Activated T-helper 17 cell treated with anti-CD3 and anti-CD28 coated beads, Interleukin-2, amount 50 U/mL, for 72 hours (primary cell): ENCODE measurements around the gene SMR3A. TPM values are rescaled to one million over a fixed set of nuclear protein-coding genes. Genes with fewer than 3 reads are reported as not detected.

Source experiments
- ATAC-seq: fragments of 150-1000 bp; cut with Tn5 transposase; replicated peaks from 2 replicates; pipeline ENCODE4 v1.10.0; 2021; ENCODE audit warnings: mild to moderate bottlenecking, moderate library complexity
- H3K27ac Mint-ChIP-seq: one replicate; pipeline ENCODE4 v1.8.0; 2022; ENCODE audit warnings: mixed read lengths
- H3K27me3 Mint-ChIP-seq: one replicate; pipeline ENCODE4 v1.8.0; 2022; ENCODE audit warnings: mixed read lengths
- H3K36me3 Mint-ChIP-seq: one replicate; pipeline ENCODE4 v1.8.0; 2022; ENCODE audit warnings: low read depth, mild to moderate bottlenecking, mixed read lengths
- H3K4me1 Mint-ChIP-seq: one replicate; pipeline ENCODE4 v1.8.0; 2022; ENCODE audit warnings: mixed read lengths
- H3K4me3 Mint-ChIP-seq: one replicate; pipeline ENCODE4 v1.8.0; 2022; ENCODE audit warnings: mild to moderate bottlenecking, mixed read lengths
- H3K9me3 Mint-ChIP-seq: one replicate; pipeline ENCODE4 v1.8.0; 2022; ENCODE audit warnings: mixed read lengths
- total RNA-seq, 2 donors: library from RNA; stranded (reverse); gene quantifications; one replicate each; pipeline ENCODE4 v1.2.3, GENCODE V29; 2022

The SMR3A gene
- total RNA-seq, 2 donors from 2014 or later, result not detected

DNA sequence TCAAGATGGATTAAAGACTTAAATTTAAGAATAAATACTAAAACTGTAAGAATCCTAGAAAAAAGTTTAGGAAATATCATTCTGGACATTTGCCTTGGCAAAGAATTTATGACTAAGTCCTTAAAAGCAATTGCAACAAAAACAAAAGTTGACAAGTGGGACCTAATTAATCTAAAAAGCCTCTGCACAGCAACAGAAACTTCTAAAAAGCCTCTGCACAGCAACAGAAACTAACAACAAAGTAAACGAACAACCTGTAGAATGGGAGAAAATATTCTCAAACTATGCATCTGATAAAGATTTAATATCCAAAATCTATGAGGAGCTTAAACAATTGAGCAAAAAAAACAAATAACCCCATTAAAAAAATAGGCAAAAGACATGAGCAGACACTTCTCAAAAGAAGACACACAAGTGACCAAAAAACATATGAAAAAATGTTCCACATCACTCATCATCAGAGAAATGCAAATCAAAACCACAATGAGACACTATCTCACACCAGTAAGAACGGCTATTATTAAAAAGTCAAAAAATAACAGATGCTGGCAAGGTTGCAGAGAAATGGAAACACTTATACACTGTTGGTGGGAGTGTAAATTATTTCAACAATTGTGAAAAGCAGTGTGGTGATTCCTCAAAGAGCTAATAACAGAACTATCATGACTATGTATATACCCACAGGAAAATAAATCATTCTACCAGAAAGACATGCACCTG is 31.7 kb downstream of the SMR3A start:
- H3K36me3 Mint-ChIP-seq, result no peaks in the 10 kb centered on the region
- H3K9me3 Mint-ChIP-seq, result no peaks in the 10 kb centered on the region
- ATAC-seq, result no peak
- no peak overlapping the region for H3K27ac Mint-ChIP-seq
- no peaks in the 10 kb centered on the region for H3K27me3 Mint-ChIP-seq
- no peaks in the 10 kb centered on the region for H3K4me1 Mint-ChIP-seq
- H3K4me3 Mint-ChIP-seq, result no peak overlapping the region

DNA sequence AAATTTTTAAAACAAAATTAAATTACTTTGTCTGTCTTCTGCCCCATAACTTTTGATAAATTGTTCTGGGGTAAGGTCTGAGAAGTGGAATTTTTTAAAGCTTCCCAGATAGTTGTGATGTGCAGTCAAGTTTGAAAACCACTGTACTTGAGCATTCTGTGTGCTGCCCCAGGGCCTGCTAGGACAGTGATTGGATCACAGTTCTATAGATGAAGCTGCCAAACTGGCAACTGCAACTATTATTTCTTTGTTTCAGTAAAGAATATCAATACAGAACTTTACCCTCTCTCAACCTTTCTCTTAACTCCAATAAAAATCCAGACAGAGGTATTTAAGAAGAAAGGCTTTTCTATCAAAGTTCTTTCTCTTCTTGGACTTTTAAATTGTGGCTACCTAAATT is 37.0 kb downstream of the SMR3A start, which contains the start of gene OPRPN:
TSS of gene OPRPN (plus strand) at position 361 of the 400 bp plus-strand sequence. CDS start 1,346 bp downstream, outside the sequence.
- no peaks in the 10 kb centered on the region for H3K4me1 Mint-ChIP-seq
- H3K9me3 Mint-ChIP-seq, result no peaks in the 10 kb centered on the region

DNA sequence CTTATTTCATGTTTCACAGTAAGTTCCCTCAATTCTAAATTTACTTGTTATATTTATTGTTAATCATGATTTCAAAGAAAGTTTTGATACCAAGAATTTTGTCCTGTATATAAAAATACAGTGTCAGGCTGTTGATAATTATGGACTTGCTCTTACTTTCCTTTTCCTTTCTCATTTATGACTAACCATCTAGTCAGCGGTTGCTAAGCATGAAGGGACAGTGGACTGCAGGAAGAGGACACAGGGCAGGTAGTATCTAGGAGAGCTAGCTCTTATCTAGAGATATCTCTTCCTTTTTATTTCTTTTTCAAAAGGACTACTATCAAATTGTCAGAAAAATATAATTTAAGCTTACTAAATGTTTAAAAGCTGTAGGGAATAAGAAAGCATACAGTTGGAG is 38.8 kb downstream of the SMR3A start:
- no peak overlapping the region for H3K4me3 Mint-ChIP-seq
- H3K36me3 Mint-ChIP-seq, result no peaks in the 10 kb centered on the region

More for the DNA sequence above, 37.0 kb downstream of the SMR3A start, which contains the start of gene OPRPN:
- H3K27ac Mint-ChIP-seq, result no peak within 1 kb of the TSS
- H3K4me3 Mint-ChIP-seq, result no peak within 1 kb of the TSS
- H3K36me3 Mint-ChIP-seq, result no peaks in the 10 kb centered on the region
- ATAC-seq, result no peak
- H3K27me3 Mint-ChIP-seq, result no peaks in the 10 kb centered on the region

DNA sequence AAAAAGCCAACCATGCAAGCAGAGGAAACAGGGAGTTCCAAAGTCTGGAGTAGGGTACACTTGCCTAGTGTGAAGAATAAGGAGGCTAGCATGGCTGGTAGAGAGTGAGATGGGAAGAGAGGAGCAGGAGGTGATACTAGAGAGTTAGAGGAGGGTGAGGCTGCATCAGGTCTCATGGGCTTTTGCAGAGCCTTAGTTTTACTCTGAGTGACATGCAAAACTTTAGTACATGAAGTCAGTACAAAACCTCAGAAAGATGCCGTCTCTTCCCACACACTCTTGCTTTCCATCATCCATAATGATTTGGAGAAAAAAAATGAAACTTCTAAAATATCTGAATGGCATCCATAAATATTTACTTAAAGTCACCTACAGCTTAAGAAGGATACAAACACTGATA is 42.2 kb downstream of the SMR3A start:
- Mint-ChIP-seq H3K36me3 (no peaks in the 10 kb centered on the region), H3K9me3 (no peaks in the 10 kb centered on the region), H3K27ac (no peak overlapping the region), H3K4me1 (no peaks in the 10 kb centered on the region), H3K27me3 (no peaks in the 10 kb centered on the region), H3K4me3 (no peak overlapping the region)
- no peak for ATAC-seq

More for the DNA sequence above, 38.8 kb downstream of the SMR3A start:
- Mint-ChIP-seq H3K9me3 (no peaks in the 10 kb centered on the region), H3K27ac (no peak overlapping the region), H3K4me1 (no peaks in the 10 kb centered on the region), H3K27me3 (no peaks in the 10 kb centered on the region)
- no peak for ATAC-seq

DNA sequence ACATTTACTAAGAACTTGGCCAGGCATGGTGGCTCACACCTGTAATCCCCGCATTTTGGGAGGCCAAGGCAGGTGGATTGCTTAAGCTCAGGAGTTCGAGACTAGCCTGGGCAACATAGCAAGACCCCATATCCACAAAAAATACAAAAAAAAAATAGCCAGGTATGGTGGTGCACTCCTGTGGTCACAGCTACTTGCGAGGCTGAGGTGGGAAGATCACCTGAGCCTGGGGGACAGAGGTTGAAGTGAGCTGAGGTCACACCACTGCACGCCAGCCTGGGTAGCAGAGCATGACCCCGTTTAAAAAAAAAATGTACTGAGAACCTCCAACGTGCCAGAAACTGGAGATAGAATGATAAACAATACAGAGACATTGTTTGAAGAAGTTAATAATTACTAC is 45.2 kb downstream of the SMR3A start:
- no peaks in the 10 kb centered on the region for H3K27me3 Mint-ChIP-seq
- H3K4me1 Mint-ChIP-seq, result no peaks in the 10 kb centered on the region
- no peak overlapping the region for H3K27ac Mint-ChIP-seq
- no peaks in the 10 kb centered on the region for H3K36me3 Mint-ChIP-seq
- H3K9me3 Mint-ChIP-seq, result no peaks in the 10 kb centered on the region
- no peak overlapping the region for H3K4me3 Mint-ChIP-seq
- ATAC-seq, result no peak

Other genes starting within 250 kb of the SMR3A start
- not detected for gene PRR27, start 206.5 kb upstream of the SMR3A start, total RNA-seq
- not detected for gene ODAM, start 165.0 kb upstream of the SMR3A start, total RNA-seq
- not detected for gene FDCSP, start 134.6 kb upstream of the SMR3A start, total RNA-seq
- not detected for gene CSN3, start 118.2 kb upstream of the SMR3A start, total RNA-seq
- gene CABS1, start 25.8 kb upstream of the SMR3A start, total RNA-seq, result not detected
- gene SMR3B, start 22.4 kb downstream of the SMR3A start, total RNA-seq, result not detected
- not detected for gene OPRPN, start 37.2 kb downstream of the SMR3A start, total RNA-seq
- not detected for gene MUC7, start 111.4 kb downstream of the SMR3A start, total RNA-seq
- gene AMTN, start 157.8 kb downstream of the SMR3A start, total RNA-seq, result not detected
- not detected for gene AMBN, start 231.5 kb downstream of the SMR3A start, total RNA-seq